SK-N-SH treated with all-trans-retinoic acid at 6 μM for 48 hours (cell line): Measurements from ENCODE around the gene EIF3CL.
"Not testable (repeated sequence)": the region's sequence is repeated elsewhere in the genome, so short reads cannot be mapped to it uniquely, and the experiment has no call there.

Source experiments
- ESRRG ChIP-seq: fragments of 250-450 bp; sonication (Bioruptor Pico); IDR thresholded peaks from 2 replicates; pipeline ENCODE4 v1.6.1; 2021; ENCODE audit warnings: mild to moderate bottlenecking
- OSR1 ChIP-seq: fragments of 250-450 bp; sonication (Bioruptor Pico); IDR thresholded peaks from 2 replicates; pipeline ENCODE4 v1.8.0; 2022; ENCODE audit warnings: moderate library complexity, mild to moderate bottlenecking, inconsistent platforms
- PPARA ChIP-seq: fragments of 250-450 bp; sonication (Bioruptor Pico); IDR thresholded peaks from 2 replicates; pipeline ENCODE4 v1.5.0; 2020; ENCODE audit warnings: mild to moderate bottlenecking, borderline replicate concordance
- RARB ChIP-seq: fragments of 250-450 bp; sonication (Bioruptor Pico); IDR thresholded peaks from 2 replicates; pipeline ENCODE4 v1.8.0; 2021; ENCODE audit warnings: mild to moderate bottlenecking, moderate library complexity
- SNAI2 ChIP-seq: fragments of 250-450 bp; sonication (Bioruptor Pico); IDR thresholded peaks from 2 replicates; pipeline ENCODE4 v1.5.0; 2020; ENCODE audit warnings: mild to moderate bottlenecking, moderate library complexity
- ZFP30 ChIP-seq: fragments of 450-650 bp; formaldehyde crosslinking; IDR thresholded peaks from 2 replicates; pipeline ENCODE4 v1.5.0; 2022; ENCODE audit warnings: mild to moderate bottlenecking, moderate library complexity
- ZNF565 ChIP-seq: fragments of 450-650 bp; formaldehyde crosslinking; conservative IDR thresholded peaks from 2 replicates; pipeline ENCODE4 v1.5.0; 2020; ENCODE audit warnings: low read depth, mild to moderate bottlenecking, moderate library complexity
- ZNF70 ChIP-seq: fragments of 450-650 bp; formaldehyde crosslinking; IDR thresholded peaks from 2 replicates; pipeline ENCODE4 v1.5.0; 2020; ENCODE audit warnings: mild to moderate bottlenecking, moderate library complexity
- TF ChIP-seq, protein P1 (sequence below): fragments of 250-450 bp; sonication (Bioruptor Pico); IDR thresholded peaks from 2 replicates; pipeline ENCODE4 v1.5.1; 2021; ENCODE audit warnings: mild to moderate bottlenecking, moderate library complexity
- TF ChIP-seq, protein P2 (sequence below): fragments of 250-450 bp; sonication (Bioruptor Pico); IDR thresholded peaks from 2 replicates; pipeline ENCODE4 v1.8.0; 2020; ENCODE audit warnings: mild to moderate bottlenecking, moderate library complexity, borderline replicate concordance
- TF ChIP-seq, protein P3 (sequence below): fragments of 250-450 bp; sonication (Bioruptor Pico); IDR thresholded peaks from 2 replicates; pipeline ENCODE4 v1.8.0; 2021; ENCODE audit warnings: low read depth, mild to moderate bottlenecking, moderate library complexity, borderline replicate concordance
- TF ChIP-seq, protein P4 (sequence below): fragments of 250-450 bp; sonication (Bioruptor Pico); IDR thresholded peaks from 2 replicates; pipeline ENCODE4 v1.5.0; 2020; ENCODE audit warnings: mild to moderate bottlenecking, moderate library complexity

DNA sequence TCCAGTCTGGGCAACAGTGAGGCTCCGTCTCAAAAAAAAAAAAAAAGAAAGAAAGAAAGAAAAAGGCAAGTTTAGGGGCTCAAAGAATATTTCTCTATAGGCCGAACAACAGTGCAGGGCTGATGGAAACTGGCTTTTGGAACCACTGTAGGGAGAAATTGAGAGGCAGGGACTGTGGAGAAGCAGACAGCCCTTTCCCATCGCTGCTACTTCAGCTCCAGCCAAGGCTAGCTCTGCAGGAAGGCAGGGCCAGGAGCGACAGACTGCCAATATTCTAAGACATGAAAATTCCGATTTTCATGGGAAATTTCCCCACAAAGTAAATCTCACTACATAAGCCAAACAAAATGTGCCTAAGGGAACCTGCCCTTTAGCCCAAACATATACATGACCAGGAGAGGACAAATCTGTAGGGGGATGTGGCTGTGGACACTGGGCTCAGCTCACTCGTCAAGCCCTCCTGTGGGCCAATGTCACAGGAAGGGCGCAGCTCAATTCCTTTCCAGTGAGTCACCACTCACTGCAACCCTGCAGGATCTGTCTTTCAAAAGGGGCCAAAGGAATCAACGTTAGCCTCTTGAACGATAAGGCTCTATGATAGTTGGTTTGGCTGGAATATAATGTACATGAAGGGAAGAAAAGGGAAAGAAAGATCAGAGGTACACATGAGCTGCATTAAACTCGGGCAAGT is 21.3 kb downstream of the EIF3CL start:
- TF ChIP-seq PPARA (CRISPR knock-in tag); ESRRG (CRISPR knock-in tag); OSR1 (CRISPR knock-in tag); ZFP30; ZNF70 (CRISPR knock-in tag); ZNF565 (CRISPR knock-in tag); RARB (CRISPR knock-in tag); SNAI2 (CRISPR knock-in tag): not testable (repeated sequence)
- TF ChIP-seq, protein P1, sequence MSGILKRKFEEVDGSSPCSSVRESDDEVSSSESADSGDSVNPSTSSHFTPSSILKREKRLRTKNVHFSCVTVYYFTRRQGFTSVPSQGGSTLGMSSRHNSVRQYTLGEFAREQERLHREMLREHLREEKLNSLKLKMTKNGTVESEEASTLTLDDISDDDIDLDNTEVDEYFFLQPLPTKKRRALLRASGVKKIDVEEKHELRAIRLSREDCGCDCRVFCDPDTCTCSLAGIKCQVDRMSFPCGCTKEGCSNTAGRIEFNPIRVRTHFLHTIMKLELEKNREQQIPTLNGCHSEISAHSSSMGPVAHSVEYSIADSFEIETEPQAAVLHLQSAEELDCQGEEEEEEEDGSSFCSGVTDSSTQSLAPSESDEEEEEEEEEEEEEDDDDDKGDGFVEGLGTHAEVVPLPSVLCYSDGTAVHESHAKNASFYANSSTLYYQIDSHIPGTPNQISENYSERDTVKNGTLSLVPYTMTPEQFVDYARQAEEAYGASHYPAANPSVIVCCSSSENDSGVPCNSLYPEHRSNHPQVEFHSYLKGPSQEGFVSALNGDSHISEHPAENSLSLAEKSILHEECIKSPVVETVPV (CRISPR knock-in tag), result not testable (repeated sequence)
- TF ChIP-seq, protein P2, sequence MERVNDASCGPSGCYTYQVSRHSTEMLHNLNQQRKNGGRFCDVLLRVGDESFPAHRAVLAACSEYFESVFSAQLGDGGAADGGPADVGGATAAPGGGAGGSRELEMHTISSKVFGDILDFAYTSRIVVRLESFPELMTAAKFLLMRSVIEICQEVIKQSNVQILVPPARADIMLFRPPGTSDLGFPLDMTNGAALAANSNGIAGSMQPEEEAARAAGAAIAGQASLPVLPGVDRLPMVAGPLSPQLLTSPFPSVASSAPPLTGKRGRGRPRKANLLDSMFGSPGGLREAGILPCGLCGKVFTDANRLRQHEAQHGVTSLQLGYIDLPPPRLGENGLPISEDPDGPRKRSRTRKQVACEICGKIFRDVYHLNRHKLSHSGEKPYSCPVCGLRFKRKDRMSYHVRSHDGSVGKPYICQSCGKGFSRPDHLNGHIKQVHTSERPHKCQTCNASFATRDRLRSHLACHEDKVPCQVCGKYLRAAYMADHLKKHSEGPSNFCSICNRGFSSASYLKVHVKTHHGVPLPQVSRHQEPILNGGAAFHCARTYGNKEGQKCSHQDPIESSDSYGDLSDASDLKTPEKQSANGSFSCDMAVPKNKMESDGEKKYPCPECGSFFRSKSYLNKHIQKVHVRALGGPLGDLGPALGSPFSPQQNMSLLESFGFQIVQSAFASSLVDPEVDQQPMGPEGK, result not testable (repeated sequence)
- TF ChIP-seq, protein P3, sequence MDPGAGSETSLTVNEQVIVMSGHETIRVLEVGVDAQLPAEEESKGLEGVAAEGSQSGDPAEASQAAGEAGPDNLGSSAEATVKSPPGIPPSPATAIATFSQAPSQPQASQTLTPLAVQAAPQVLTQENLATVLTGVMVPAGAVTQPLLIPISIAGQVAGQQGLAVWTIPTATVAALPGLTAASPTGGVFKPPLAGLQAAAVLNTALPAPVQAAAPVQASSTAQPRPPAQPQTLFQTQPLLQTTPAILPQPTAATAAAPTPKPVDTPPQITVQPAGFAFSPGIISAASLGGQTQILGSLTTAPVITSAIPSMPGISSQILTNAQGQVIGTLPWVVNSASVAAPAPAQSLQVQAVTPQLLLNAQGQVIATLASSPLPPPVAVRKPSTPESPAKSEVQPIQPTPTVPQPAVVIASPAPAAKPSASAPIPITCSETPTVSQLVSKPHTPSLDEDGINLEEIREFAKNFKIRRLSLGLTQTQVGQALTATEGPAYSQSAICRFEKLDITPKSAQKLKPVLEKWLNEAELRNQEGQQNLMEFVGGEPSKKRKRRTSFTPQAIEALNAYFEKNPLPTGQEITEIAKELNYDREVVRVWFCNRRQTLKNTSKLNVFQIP (CRISPR knock-in tag), result not testable (repeated sequence)
- TF ChIP-seq, protein P4, sequence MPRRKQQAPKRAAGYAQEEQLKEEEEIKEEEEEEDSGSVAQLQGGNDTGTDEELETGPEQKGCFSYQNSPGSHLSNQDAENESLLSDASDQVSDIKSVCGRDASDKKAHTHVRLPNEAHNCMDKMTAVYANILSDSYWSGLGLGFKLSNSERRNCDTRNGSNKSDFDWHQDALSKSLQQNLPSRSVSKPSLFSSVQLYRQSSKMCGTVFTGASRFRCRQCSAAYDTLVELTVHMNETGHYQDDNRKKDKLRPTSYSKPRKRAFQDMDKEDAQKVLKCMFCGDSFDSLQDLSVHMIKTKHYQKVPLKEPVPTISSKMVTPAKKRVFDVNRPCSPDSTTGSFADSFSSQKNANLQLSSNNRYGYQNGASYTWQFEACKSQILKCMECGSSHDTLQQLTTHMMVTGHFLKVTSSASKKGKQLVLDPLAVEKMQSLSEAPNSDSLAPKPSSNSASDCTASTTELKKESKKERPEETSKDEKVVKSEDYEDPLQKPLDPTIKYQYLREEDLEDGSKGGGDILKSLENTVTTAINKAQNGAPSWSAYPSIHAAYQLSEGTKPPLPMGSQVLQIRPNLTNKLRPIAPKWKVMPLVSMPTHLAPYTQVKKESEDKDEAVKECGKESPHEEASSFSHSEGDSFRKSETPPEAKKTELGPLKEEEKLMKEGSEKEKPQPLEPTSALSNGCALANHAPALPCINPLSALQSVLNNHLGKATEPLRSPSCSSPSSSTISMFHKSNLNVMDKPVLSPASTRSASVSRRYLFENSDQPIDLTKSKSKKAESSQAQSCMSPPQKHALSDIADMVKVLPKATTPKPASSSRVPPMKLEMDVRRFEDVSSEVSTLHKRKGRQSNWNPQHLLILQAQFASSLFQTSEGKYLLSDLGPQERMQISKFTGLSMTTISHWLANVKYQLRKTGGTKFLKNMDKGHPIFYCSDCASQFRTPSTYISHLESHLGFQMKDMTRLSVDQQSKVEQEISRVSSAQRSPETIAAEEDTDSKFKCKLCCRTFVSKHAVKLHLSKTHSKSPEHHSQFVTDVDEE (CRISPR knock-in tag), result not testable (repeated sequence)
